ENCODE measurements around the gene ZNF641.

The ZNF641 gene

DNA sequence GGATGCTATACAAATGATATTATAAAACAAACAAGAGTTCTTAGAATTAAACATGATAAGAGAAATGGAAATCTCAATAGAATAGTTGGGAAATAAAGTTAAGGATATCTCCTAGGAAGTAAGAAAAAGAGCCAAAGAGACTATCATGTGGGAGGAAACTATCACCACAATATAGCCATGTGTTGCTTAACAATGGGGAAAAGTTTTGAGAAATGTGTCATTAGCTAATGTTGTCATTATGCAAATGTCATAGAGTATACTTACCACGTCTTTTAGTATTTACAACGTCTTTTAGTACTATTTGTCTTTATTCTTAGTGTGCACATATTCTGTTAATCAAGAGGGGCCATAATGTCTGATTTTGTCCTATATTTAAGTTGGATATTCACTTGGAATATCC is 58.7 kb downstream of the ZNF641 start:
- H3K27ac ChIP-seq, result no peak overlapping the region
- peaks cover 4% of the 10 kb centered on the region for H3K4me1 ChIP-seq
- H3K27me3 ChIP-seq (ENCODE audit: control insufficient read depth, insufficient read depth, low read length), result no peaks in the 10 kb centered on the region
- H3K36me3 ChIP-seq (ENCODE audit: control insufficient read depth, insufficient read depth, low read length), result no peaks in the 10 kb centered on the region
- no peaks in the 10 kb centered on the region for H3K79me2 ChIP-seq
- H3K9ac ChIP-seq, result no peak overlapping the region
- no peak overlapping the region for H3K4me2 ChIP-seq (ENCODE audit: low read length)
- H3K9me3 ChIP-seq (ENCODE audit: control insufficient read depth, low read length), result no peaks in the 10 kb centered on the region
- no peak overlapping the region for H2AFZ ChIP-seq
- no peak for TF ChIP-seq CTCF (IDR thresholded peaks at IDR 0.05)
- no peak overlapping the region for H3K4me3 ChIP-seq (ENCODE audit: low read depth, low read length)

- TF ChIP-seq CTCF (IDR thresholded peaks at IDR 0.05), result no peak
- H3K9ac ChIP-seq, result no peak overlapping the region
- H3K79me2 ChIP-seq, result no peaks in the 10 kb centered on the region
- no peak overlapping the region for H3K4me2 ChIP-seq (ENCODE audit: low read length)
- no peaks in the 10 kb centered on the region for H3K27me3 ChIP-seq (ENCODE audit: control insufficient read depth, insufficient read depth, low read length)
- peaks cover 2% of the 10 kb centered on the region for H3K36me3 ChIP-seq (ENCODE audit: control insufficient read depth, insufficient read depth, low read length)
- peaks cover 7% of the 10 kb centered on the region for H3K4me1 ChIP-seq
- no peak overlapping the region for H3K27ac ChIP-seq
- no peak overlapping the region for H2AFZ ChIP-seq
- H3K4me3 ChIP-seq (ENCODE audit: low read depth, low read length), result no peak overlapping the region
- H3K9me3 ChIP-seq (ENCODE audit: control insufficient read depth, low read length), result no peaks in the 10 kb centered on the region
Measured at GRCh38 chr12:48291511-48291910, 59.2 kb downstream of the ZNF641 start.

DNA sequence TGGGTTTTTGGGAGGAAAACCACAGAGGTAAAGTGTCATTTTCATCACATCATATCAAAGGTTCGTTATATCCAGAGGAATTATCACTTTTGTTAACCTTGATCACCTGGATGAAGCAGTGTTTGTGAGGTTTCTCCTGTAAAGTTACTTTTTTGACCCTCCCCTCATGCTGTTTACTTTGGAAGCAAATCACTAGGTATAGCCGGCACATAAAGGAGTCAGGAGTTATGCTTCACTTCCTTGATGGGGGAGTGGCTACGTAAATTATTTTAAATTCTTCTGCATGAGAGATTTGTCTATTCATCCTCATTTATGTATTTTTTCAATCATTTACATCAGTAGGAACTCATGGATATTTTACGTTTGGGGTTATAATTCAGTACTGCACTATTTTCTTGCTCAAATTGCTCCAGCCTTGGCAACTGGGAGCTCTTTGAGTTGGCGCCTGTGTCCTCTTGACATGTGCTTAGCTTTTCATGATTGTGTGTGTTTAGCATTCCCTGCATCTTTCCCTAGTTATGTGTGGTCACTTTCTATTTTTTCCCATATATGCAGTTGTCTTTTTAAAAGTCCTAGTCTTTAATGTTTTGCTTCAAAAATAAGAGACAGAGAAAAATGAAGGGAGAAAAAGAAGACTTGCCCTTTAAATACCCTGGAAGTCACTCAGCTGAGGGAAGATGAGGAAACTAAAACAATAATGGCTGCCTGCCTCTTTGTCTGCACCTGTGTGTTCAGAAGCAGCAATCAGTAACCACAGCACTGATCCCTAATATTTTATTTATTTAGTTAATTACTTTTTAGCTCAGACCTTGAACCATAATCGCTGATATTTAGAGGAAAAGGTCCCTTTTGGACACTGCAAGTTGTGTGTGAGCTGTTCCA is 62.1 kb downstream of the ZNF641 start:
- Histone ChIP-seq H3K4me1 (peaks cover 12% of the 10 kb centered on the region), H3K4me2 (ENCODE audit: low read length) (no peak overlapping the region), H3K9me3 (ENCODE audit: control insufficient read depth, low read length) (no peaks in the 10 kb centered on the region), H3K27ac (no peak overlapping the region), H3K9ac (no peak overlapping the region), H2AFZ (peak overlapping the region; percentile 39), H3K27me3 (ENCODE audit: control insufficient read depth, insufficient read depth, low read length) (no peaks in the 10 kb centered on the region), H3K36me3 (ENCODE audit: control insufficient read depth, insufficient read depth, low read length) (peaks cover 4% of the 10 kb centered on the region), H3K79me2 (no peaks in the 10 kb centered on the region), H3K4me3 (ENCODE audit: low read depth, low read length) (no peak overlapping the region)
- TF ChIP-seq CTCF (IDR thresholded peaks at IDR 0.05), result no peak
